D721Med (cell line): Measurements from ENCODE around the gene PRRC2C.
"Not testable (repeated sequence)": the region's sequence is repeated elsewhere in the genome, so short reads cannot be mapped to it uniquely, and the experiment has no call there.

Source experiments
- DNase-seq: peaks from one replicate; pipeline ENCODE4 v3.0.0; 2011; ENCODE audit warnings: low spot score; ENCODE audit not compliant: insufficient read length
- FAIRE-seq: peaks from 2 replicates; lab custom pipeline; 2011; peaks lifted over from hg19 to GRCh38; lab: Jason Lieb, UNC
- CTCF ChIP-seq: IDR thresholded peaks from 2 replicates; pipeline ENCODE4 v1.5.1; 2012; ENCODE audit warnings: mild to moderate bottlenecking, control low read depth; ENCODE audit not compliant: insufficient read depth; ENCODE audit errors: missing control alignments

PRRC2C gene

GRCh38 chr1:171597203-171597602 lies 111.9 kb downstream of the PRRC2C start:
- FAIRE-seq, result no peak
- TF ChIP-seq CTCF, result no peak
- no peak for DNase-seq

- not testable (repeated sequence) for FAIRE-seq, DNase-seq
Measured at GRCh38 chr1:171600310-171600709, 115.0 kb downstream of the PRRC2C start.

- no peak for TF ChIP-seq CTCF
- no peak for FAIRE-seq
- DNase-seq, result no peak
Measured at GRCh38 chr1:171600862-171601261, 115.5 kb downstream of the PRRC2C start.

- not testable (repeated sequence) for FAIRE-seq, DNase-seq
Measured at GRCh38 chr1:171603042-171603441, 117.7 kb downstream of the PRRC2C start.

GRCh38 chr1:171606402-171606941 lies 121.1 kb downstream of the PRRC2C start:
- DNase-seq (no peak), FAIRE-seq (no peak)
- TF ChIP-seq CTCF, result no peak

- DNase-seq (no peak), FAIRE-seq (no peak)
- no peak for TF ChIP-seq CTCF
Measured at GRCh38 chr1:171610385-171610784, 125.1 kb downstream of the PRRC2C start.

GRCh38 chr1:171611306-171611705 lies 126.0 kb downstream of the PRRC2C start:
- FAIRE-seq (no peak), DNase-seq (no peak)
- TF ChIP-seq CTCF, result no peak

GRCh38 chr1:171613282-171613681 lies 128.0 kb downstream of the PRRC2C start:
- TF ChIP-seq CTCF, result no peak
- FAIRE-seq (no peak), DNase-seq (no peak)

- FAIRE-seq, DNase-seq: not testable (repeated sequence)
Measured at GRCh38 chr1:171615122-171615906, 130.0 kb downstream of the PRRC2C start.
